Spleen (tissue), 11 donors: Measurements from ENCODE around the gene CDC42EP2. TPM values are rescaled to one million over a fixed set of nuclear protein-coding genes. Genes with fewer than 3 reads are reported as not detected.

Source experiments
- DNase-seq: peaks from one replicate; pipeline ENCODE4 v3.0.0-alpha.2; 2020
- H3K27ac ChIP-seq, 8 donors: fragments of 200-600 bp; sonication (generic) in 7 of 8; 1 replicate in 4 of 8; 2 replicates in 4 of 8; pipeline versions ENCODE4 v1.5.0 to v1.8.0; 2016 to 2021; ENCODE audit warnings: inconsistent platforms in 4 of 8, mild to moderate bottlenecking in 4 of 8, moderate library complexity in 1 of 8
- H3K27me3 ChIP-seq, 7 donors: fragments of 200-600 bp; sonication (generic) in 6 of 7; replicated peaks in 1 of 7; 1 replicate in 4 of 7; 2 replicates in 3 of 7; pipeline versions ENCODE4 v1.5.0 to v1.8.0; 2016 to 2021; ENCODE audit warnings: inconsistent platforms in 3 of 7, mild to moderate bottlenecking in 1 of 7
- H3K36me3 ChIP-seq, 6 donors: fragments of 200-600 bp; sonication (generic) in 5 of 6; 1 replicate in 4 of 6; 2 replicates in 2 of 6; pipeline versions ENCODE4 v1.5.0 to v1.8.0; 2016 to 2021; ENCODE audit warnings: inconsistent platforms in 2 of 6
- H3K4me1 ChIP-seq, 6 donors: fragments of 200-600 bp; sonication (generic) in 5 of 6; 1 replicate in 3 of 6; 2 replicates in 3 of 6; pipeline versions ENCODE4 v1.5.0 to v1.8.0; 2016 to 2021; ENCODE audit warnings: inconsistent platforms in 3 of 6
- H3K4me3 ChIP-seq, 8 donors: fragments of 200-600 bp; sonication (generic) in 7 of 8; 1 replicate in 4 of 8; 2 replicates in 4 of 8; pipeline versions ENCODE4 v1.5.0 to v1.8.0; 2016 to 2021; ENCODE audit warnings: inconsistent platforms in 4 of 8, mild to moderate bottlenecking in 4 of 8, moderate library complexity in 2 of 8
- H3K9me3 ChIP-seq, 8 donors: fragments of 200-600 bp; sonication (generic) in 7 of 8; 1 replicate in 4 of 8; 2 replicates in 4 of 8; pipeline versions ENCODE4 v1.5.0 to v1.8.0; 2016 to 2021; ENCODE audit warnings: inconsistent platforms in 4 of 8
- CTCF ChIP-seq, 11 experiments: fragments of 200-600 bp in 7 of 11; fragments of 450-650 bp in 4 of 11; sonication (generic) in 4 of 11; IDR thresholded peaks in 8 of 11; conservative IDR thresholded peaks in 3 of 11; 1 replicate in 7 of 11; 2 replicates in 4 of 11; pipeline versions ENCODE4 v1.4.0 to v1.8.0; 2016 to 2021; ENCODE audit warnings: antibody characterized with exemption in 11 of 11, inconsistent platforms in 4 of 11, mild to moderate bottlenecking in 1 of 11
- POLR2A ChIP-seq, 3 donors: fragments of 450-650 bp; IDR thresholded peaks; one replicate each; pipeline ENCODE4 v1.5.1; 2017; ENCODE audit warnings: antibody characterized with exemption in 3 of 3, mild to moderate bottlenecking in 1 of 3
- POLR2AphosphoS5 ChIP-seq, 3 donors: sonication (generic); formaldehyde crosslinking; IDR thresholded peaks; one replicate each; pipeline ENCODE4 v1.5.1; 2017; ENCODE audit warnings: antibody characterized with exemption in 3 of 3
- WGBS, 5 donors: extraction: QIAGEN DNeasy Blood & Tissue Kit in 3 of 5; methylation state at CpG; one replicate each; pipeline versions ENCODE4 v1.1.5 to v1.1.7; 2013 to 2018; 5-methylcytosine and 5-hydroxymethylcytosine counted together
- intact Hi-C: fragments of 100-400 bp; cut with DNase I; formaldehyde crosslinking; loops from one replicate; pipeline ENCODE4 v1.15.0; 2023; ENCODE audit warnings: low total_unique reads
- polyA plus RNA-seq, 3 donors: library from polyadenylated mRNA; stranded (reverse); fragments of 200-250 nt; gene quantifications; one replicate each; pipeline ENCODE4 v1.2.1, GENCODE V29; 2013
- total RNA-seq, 7 donors: library from RNA; depleted of rRNA in 3 of 7; stranded (reverse); fragments of >200 nt in 3 of 7; fragmentation: NEBNext Ultra II Directional in 4 of 7; extraction: Animal tissue kit (Norgen Biotek cat#: 25700) in 4 of 7; gene quantifications; one replicate each; pipeline versions ENCODE4 v1.1.0 to v1.2.1, GENCODE V29; 2016 to 2021
- donor health status: healthy with polysubstance abuse.
- donor health status: DM: no; HTN: no; CAD: no; lungs with moderate emphysema.
- donor health status: DM: no; HTN: no; CAD: no.
- donor health status: Bipolar disorder and iron deficiency.
- donor health status: healthy.
- donor health status: DM: no; HTN: no; CAD: no.
- donor health status: DM: yes; HTN: yes; CAD: no.

The CDC42EP2 gene
- total and polyA plus RNA-seq, 10 donors: 4.2 to 48.0 (median 20.9) TPM

GRCh38 chr11:65321828-65322485 is 7.3 kb downstream of the CDC42EP2 start:
- Histone ChIP-seq H3K4me3 (no peak overlapping the region), H3K36me3 (peaks cover 0 to 49% (median 10%) of the 10 kb centered on the region in 6 donors), H3K9me3 (no peaks in the 10 kb centered on the region), H3K4me1 (peaks cover 0 to 60% (median 37%) of the 10 kb centered on the region in 6 donors), H3K27me3 (no peaks in the 10 kb centered on the region), H3K27ac (peak overlapping the region in 5 of 8 donors; percentile 30 to 55 (median 34))
- no peak for DNase-seq
- intact Hi-C loops: no loop called here
- peak in 2 of 3 donors; percentile 30 to 48 for TF ChIP-seq POLR2AphosphoS5 (IDR thresholded peaks at IDR 0.05)
- no peak for TF ChIP-seq CTCF (IDR thresholded peaks at IDR 0.05 in 8 of 11, conservative IDR thresholded peaks at IDR 0.05 in 3 of 11)
- no peak for TF ChIP-seq POLR2A (IDR thresholded peaks at IDR 0.05)
- 50 to 74% (median 69%) methylated on average over 8 to 13 of the region's 13 CpGs for WGBS, 5 donors

- DNase-seq: no peak
- peak overlapping the region in 1 of 8 donors; percentile 8 for H3K27ac ChIP-seq
- no peak overlapping the region for H3K4me3 ChIP-seq
- TF ChIP-seq POLR2A (IDR thresholded peaks at IDR 0.05): no peak
- TF ChIP-seq POLR2AphosphoS5 (IDR thresholded peaks at IDR 0.05): peak; percentile 43 to 65 (median 52)
- TF ChIP-seq CTCF (IDR thresholded peaks at IDR 0.05 in 8 of 11, conservative IDR thresholded peaks at IDR 0.05 in 3 of 11): no peak
- peaks cover 0 to 42% (median 24%) of the 10 kb centered on the region in 6 donors for H3K4me1 ChIP-seq
- H3K27me3 ChIP-seq: no peaks in the 10 kb centered on the region
- no peaks in the 10 kb centered on the region for H3K9me3 ChIP-seq
- 77 to 86% (median 82%) methylated on average over 12 of the region's 12 CpGs for WGBS, 5 donors
- intact Hi-C loops: no loop called here
- peaks cover 0 to 49% (median 10%) of the 10 kb centered on the region in 6 donors for H3K36me3 ChIP-seq
Observed at GRCh38 chr11:65323813-65324212, 9.1 kb downstream of the CDC42EP2 start.

GRCh38 chr11:65325435-65325834 is 10.8 kb downstream of the CDC42EP2 start:
- peaks cover 5 to 42% (median 31%) of the 10 kb centered on the region in 6 donors for H3K4me1 ChIP-seq
- WGBS, 5 donors: 83 to 90% (median 84%) methylated on average over 4 of the region's 4 CpGs
- H3K27me3 ChIP-seq: no peaks in the 10 kb centered on the region
- no peak for DNase-seq
- H3K27ac ChIP-seq: no peak overlapping the region
- intact Hi-C loops: no loop called here
- TF ChIP-seq POLR2A (IDR thresholded peaks at IDR 0.05): no peak
- no peak for TF ChIP-seq POLR2AphosphoS5 (IDR thresholded peaks at IDR 0.05)
- TF ChIP-seq CTCF (IDR thresholded peaks at IDR 0.05 in 8 of 11, conservative IDR thresholded peaks at IDR 0.05 in 3 of 11): no peak
- H3K36me3 ChIP-seq: peaks cover 0 to 34% (median 10%) of the 10 kb centered on the region in 6 donors
- no peak overlapping the region for H3K4me3 ChIP-seq
- H3K9me3 ChIP-seq: no peaks in the 10 kb centered on the region

GRCh38 chr11:65327021-65327420 is 12.4 kb downstream of the CDC42EP2 start:
- Histone ChIP-seq H3K4me3 (no peak overlapping the region), H3K27ac (no peak overlapping the region), H3K4me1 (peaks cover 5 to 27% (median 19%) of the 10 kb centered on the region in 6 donors), H3K27me3 (no peaks in the 10 kb centered on the region), H3K36me3 (peaks cover 0 to 18% (median 2%) of the 10 kb centered on the region in 6 donors), H3K9me3 (no peaks in the 10 kb centered on the region)
- 87 to 93% (median 89%) methylated on average over 8 of the region's 8 CpGs for WGBS, 5 donors
- DNase-seq: no peak
- TF ChIP-seq POLR2AphosphoS5 (IDR thresholded peaks at IDR 0.05) (no peak), CTCF (IDR thresholded peaks at IDR 0.05 in 8 of 11, conservative IDR thresholded peaks at IDR 0.05 in 3 of 11) (no peak), POLR2A (IDR thresholded peaks at IDR 0.05) (no peak)
- intact Hi-C loops: no loop called here
